SU-DHL-6 (cell line): Measurements from ENCODE around the gene PPCS.

ENCODE experiments used
- H2AFZ ChIP-seq: fragments of 200-600 bp; sonication (generic); 2 replicates; pipeline ENCODE4 v1.6.1; 2014; ENCODE audit warnings: low read depth, mild to moderate bottlenecking, moderate library complexity, mixed read lengths, antibody characterized with exemption, low read length; ENCODE audit not compliant: severe bottlenecking
- H3F3A ChIP-seq: fragments of 200-600 bp; shearing (Covaris generic); 2 replicates; pipeline ENCODE4 v1.6.0; 2016; ENCODE audit warnings: antibody characterized with exemption, mild to moderate bottlenecking; ENCODE audit not compliant: insufficient read depth
- H3K27ac ChIP-seq: fragments of 200-600 bp; sonication (generic); 2 replicates; pipeline ENCODE4 v1.5.1; 2016; ENCODE audit warnings: low read depth, mild to moderate bottlenecking, low read length, moderate library complexity, mixed read lengths
- H3K27me3 ChIP-seq: fragments of 200-600 bp; sonication (generic), shearing (Covaris generic); 2 replicates; pipeline ENCODE4 v1.6.0; 2014; ENCODE audit warnings: mild to moderate bottlenecking, low read length
- H3K36me3 ChIP-seq: fragments of 200-600 bp; sonication (generic); 2 replicates; pipeline ENCODE4 v1.6.1; 2014; ENCODE audit warnings: mild to moderate bottlenecking, low read length, mixed read lengths
- H3K4me2 ChIP-seq: fragments of 300-600, 200-600 bp; shearing (Covaris generic), sonication (generic); 2 replicates; pipeline ENCODE4 v1.6.0; 2014; ENCODE audit warnings: low read length, low read depth, mild to moderate bottlenecking; ENCODE audit not compliant: poor library complexity, severe bottlenecking
- H3K4me3 ChIP-seq: fragments of 200-600 bp; sonication (generic); 2 replicates; pipeline ENCODE4 v1.5.1; 2014; ENCODE audit warnings: antibody characterized with exemption, low read length, mild to moderate bottlenecking, mixed read lengths; ENCODE audit not compliant: insufficient read depth, poor library complexity, severe bottlenecking
- H3K79me2 ChIP-seq: fragments of 200-600 bp; sonication (generic); 2 replicates; pipeline ENCODE4 v1.6.1; 2014; ENCODE audit warnings: mild to moderate bottlenecking, low read length, moderate library complexity; ENCODE audit not compliant: insufficient read depth
- H3K9ac ChIP-seq: fragments of 200-600 bp; sonication (generic); 2 replicates; pipeline ENCODE4 v1.7.0; 2014; ENCODE audit warnings: mild to moderate bottlenecking, low read length
- H3K9me2 ChIP-seq: fragments of 200-600 bp; sonication (generic); replicated peaks from 2 replicates; pipeline ENCODE4 v1.6.1; 2014; ENCODE audit warnings: low read length; ENCODE audit not compliant: insufficient read depth
- H3K9me3 ChIP-seq: fragments of 200-600 bp; sonication (generic); 2 replicates; pipeline ENCODE4 v1.6.1; 2014; ENCODE audit warnings: low read length, mixed read lengths; ENCODE audit not compliant: insufficient read depth
- H4K20me1 ChIP-seq: fragments of 200-600 bp; sonication (generic); 2 replicates; pipeline ENCODE4 v1.6.1; 2014; ENCODE audit warnings: low read depth, mild to moderate bottlenecking, antibody characterized with exemption, low read length, moderate library complexity, mixed read lengths
- EZH2phosphoT487 ChIP-seq: fragments of 200-600 bp; sonication (generic), shearing (Covaris generic); conservative IDR thresholded peaks from 2 replicates; pipeline ENCODE4 v1.6.1; 2018; ENCODE audit warnings: mild to moderate bottlenecking, antibody characterized with exemption, low read length, moderate library complexity, mixed read lengths
- TF ChIP-seq, protein P1 (sequence below): fragments of 200-600 bp; sonication (generic); IDR thresholded peaks from one replicate; pipeline ENCODE4 v1.5.1; 2017; ENCODE audit warnings: antibody characterized with exemption, mild to moderate bottlenecking, low read length, moderate library complexity; ENCODE audit not compliant: insufficient read depth, poor library complexity, severe bottlenecking

The PPCS gene

GRCh38 chr1:42430286-42431135, 25.8 kb upstream of the PPCS start:
- Histone ChIP-seq H3K36me3 (no peaks in the 10 kb centered on the region), H3K27me3 (no peaks in the 10 kb centered on the region), H3K9me3 (no peaks in the 10 kb centered on the region), H3K9ac (no peak overlapping the region), H4K20me1 (no peaks in the 10 kb centered on the region), H2AFZ (no peak overlapping the region), H3K27ac (no peak overlapping the region), H3K4me3 (no peak overlapping the region), H3K9me2 (no peaks in the 10 kb centered on the region), H3F3A (no peaks in the 10 kb centered on the region), H3K4me2 (no peak overlapping the region), H3K79me2 (no peaks in the 10 kb centered on the region)
- TF ChIP-seq EZH2phosphoT487 = no peak
- TF ChIP-seq, protein P1, sequence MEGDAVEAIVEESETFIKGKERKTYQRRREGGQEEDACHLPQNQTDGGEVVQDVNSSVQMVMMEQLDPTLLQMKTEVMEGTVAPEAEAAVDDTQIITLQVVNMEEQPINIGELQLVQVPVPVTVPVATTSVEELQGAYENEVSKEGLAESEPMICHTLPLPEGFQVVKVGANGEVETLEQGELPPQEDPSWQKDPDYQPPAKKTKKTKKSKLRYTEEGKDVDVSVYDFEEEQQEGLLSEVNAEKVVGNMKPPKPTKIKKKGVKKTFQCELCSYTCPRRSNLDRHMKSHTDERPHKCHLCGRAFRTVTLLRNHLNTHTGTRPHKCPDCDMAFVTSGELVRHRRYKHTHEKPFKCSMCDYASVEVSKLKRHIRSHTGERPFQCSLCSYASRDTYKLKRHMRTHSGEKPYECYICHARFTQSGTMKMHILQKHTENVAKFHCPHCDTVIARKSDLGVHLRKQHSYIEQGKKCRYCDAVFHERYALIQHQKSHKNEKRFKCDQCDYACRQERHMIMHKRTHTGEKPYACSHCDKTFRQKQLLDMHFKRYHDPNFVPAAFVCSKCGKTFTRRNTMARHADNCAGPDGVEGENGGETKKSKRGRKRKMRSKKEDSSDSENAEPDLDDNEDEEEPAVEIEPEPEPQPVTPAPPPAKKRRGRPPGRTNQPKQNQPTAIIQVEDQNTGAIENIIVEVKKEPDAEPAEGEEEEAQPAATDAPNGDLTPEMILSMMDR = no peak

- Histone ChIP-seq H3K27me3 (no peaks in the 10 kb centered on the region), H2AFZ (no peak overlapping the region), H3K4me3 (no peak overlapping the region), H3K36me3 (no peaks in the 10 kb centered on the region), H3K9ac (no peak overlapping the region), H3F3A (no peaks in the 10 kb centered on the region), H3K27ac (no peak overlapping the region), H3K4me2 (no peak overlapping the region), H3K9me2 (no peaks in the 10 kb centered on the region), H3K9me3 (no peaks in the 10 kb centered on the region), H4K20me1 (no peaks in the 10 kb centered on the region), H3K79me2 (no peaks in the 10 kb centered on the region)
- TF ChIP-seq, protein P1 = no peak
- TF ChIP-seq EZH2phosphoT487 = no peak
These were observed 24.8 kb upstream of the PPCS start for GRCh38 chr1:42431514-42431913.

GRCh38 chr1:42432714-42433113, 23.6 kb upstream of the PPCS start:
- Histone ChIP-seq H3K79me2 (no peaks in the 10 kb centered on the region), H2AFZ (no peak overlapping the region), H3K9me2 (no peaks in the 10 kb centered on the region), H3K27ac (no peak overlapping the region), H3K36me3 (no peaks in the 10 kb centered on the region), H3K9me3 (no peaks in the 10 kb centered on the region), H3F3A (no peaks in the 10 kb centered on the region), H3K27me3 (no peaks in the 10 kb centered on the region), H4K20me1 (no peaks in the 10 kb centered on the region), H3K4me2 (no peak overlapping the region), H3K4me3 (no peak overlapping the region), H3K9ac (no peak overlapping the region)
- TF ChIP-seq EZH2phosphoT487 = no peak
- TF ChIP-seq, protein P1 = no peak
